HG03457 (cell line): ENCODE results near the gene SNX30.

Experiments used
- ATAC-seq: cut with Tn5 transposase; IDR thresholded peaks from one replicate; pipeline ENCODE4 v1.9.1; 2021; ENCODE audit warnings: moderate number of reproducible peaks; ENCODE audit not compliant: unreplicated experiment

SNX30 gene

DNA sequence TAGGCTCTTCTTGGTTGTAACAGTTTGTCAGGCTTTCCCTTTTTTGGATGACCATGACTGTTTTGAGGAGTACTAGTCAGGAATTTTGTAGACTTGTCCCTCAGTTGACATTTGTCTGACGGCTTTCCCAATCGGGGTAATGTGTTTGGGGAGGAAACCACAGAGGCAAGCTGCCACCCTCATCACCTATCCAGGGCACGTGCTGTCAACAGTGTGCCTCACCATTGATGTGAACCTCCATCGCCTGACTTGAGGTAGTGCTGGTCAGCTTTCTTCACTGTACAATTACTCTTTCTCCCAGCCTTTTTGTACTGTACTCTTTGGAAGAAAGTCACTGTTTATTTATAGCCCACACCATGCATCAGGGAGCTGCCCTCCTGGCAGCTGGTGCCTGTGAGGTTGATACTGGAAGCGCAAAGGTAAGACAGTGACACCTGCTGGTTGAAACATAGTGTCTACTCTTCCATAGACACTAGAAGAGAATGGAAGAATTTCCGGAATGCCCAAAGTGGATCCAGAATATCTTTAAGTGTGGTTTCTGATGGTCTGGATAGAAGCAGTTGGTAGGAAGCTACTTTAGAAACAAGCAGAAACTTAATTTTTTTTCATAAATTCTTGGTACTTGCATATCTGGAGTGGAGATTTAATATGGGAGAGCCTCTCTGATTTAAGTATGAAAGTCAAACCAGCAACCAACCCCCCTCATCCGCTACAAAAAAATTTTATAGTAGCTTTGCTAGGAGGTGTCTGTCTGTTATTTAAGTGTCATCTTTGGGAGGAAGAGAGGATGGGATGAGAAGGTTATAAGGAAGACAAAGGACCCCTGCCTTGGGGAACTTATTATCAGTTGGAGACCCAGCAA lies 69.3 kb downstream of the SNX30 start:
- no peak for ATAC-seq

- no peak for ATAC-seq
Observed at GRCh38 chr9:112820881-112821280, 70.3 kb downstream of the SNX30 start.

- ATAC-seq: no peak
Observed at GRCh38 chr9:112822618-112823017, 72.1 kb downstream of the SNX30 start.

DNA sequence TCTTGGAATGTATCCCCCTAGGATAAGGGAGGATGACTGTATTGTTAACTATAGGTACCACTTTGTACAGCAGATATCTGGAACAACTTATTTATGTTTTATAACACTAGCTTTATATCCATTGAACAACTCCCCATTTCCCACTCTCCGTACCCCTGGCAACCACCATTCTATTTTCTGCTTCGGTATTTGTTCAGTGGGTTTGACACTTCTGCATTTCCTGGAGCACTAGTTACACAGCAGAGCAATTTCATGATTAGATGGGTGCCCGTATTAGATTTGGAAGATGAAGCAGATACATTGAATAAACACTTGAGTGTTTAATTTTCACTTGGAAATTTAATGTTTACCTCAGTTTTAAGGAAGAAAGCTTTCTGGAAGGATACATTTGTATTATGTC lies 72.7 kb downstream of the SNX30 start:
- no peak for ATAC-seq

GRCh38 chr9:112831281-112831851 lies 80.8 kb downstream of the SNX30 start:
- ATAC-seq: no peak

DNA sequence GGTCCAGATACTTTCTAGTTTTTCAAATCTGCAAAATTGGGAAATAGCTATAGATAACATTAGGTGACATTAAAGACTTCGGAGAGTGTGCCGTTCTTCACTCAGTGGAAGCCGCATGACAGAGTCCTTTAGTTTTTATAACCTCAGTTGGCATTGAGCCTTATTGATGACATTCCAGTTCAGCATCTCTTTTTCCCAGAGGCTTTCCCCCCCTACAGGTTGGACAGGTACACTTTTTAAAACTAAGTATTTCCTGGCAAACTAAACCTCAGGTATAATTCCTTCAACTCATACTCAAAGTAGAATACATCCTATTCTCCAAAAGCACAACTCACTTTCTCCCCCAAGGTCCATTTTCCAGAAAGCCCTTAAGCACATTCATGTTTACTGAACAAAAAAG lies 81.4 kb downstream of the SNX30 start:
- no peak for ATAC-seq

DNA sequence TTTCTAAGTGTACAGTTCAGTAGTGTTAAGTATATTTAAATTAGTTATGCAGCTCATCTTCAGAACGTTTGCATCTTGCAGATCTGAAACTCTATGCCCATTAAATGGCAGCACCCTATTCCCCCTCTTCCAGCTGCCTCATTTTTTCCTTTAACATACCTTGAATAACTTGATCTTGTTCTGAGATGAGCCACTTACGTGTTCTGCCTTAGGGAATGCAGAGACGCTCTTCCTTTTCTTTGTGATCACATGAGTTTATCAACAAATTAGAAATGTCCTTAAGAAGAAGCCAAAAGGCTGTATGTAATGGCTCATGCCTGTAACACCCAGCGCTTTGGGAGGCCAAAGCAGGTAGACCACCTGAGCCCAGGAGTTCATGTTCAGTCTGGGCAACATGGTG lies 82.5 kb downstream of the SNX30 start:
- no peak for ATAC-seq

- no peak for ATAC-seq
Observed at GRCh38 chr9:112836394-112836793, 85.8 kb downstream of the SNX30 start.

DNA sequence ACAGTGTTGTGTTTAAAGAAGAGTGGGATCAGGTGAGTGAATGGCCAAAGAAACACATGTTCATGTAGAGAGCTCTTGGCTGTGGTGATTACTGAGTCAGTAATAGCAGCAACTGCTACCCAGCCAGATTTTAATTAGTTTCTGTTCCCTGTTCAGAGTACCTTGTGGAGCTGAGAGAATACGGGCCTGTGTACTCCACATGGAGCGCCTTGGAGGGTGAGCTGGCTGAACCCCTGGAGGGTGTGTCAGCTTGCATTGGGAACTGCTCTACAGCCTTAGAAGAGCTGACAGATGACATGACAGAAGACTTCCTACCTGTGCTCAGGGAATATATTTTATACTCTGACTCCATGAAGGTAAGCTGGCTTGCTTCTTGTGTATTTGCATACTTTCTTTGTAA lies 87.8 kb downstream of the SNX30 start:
- no peak for ATAC-seq

DNA sequence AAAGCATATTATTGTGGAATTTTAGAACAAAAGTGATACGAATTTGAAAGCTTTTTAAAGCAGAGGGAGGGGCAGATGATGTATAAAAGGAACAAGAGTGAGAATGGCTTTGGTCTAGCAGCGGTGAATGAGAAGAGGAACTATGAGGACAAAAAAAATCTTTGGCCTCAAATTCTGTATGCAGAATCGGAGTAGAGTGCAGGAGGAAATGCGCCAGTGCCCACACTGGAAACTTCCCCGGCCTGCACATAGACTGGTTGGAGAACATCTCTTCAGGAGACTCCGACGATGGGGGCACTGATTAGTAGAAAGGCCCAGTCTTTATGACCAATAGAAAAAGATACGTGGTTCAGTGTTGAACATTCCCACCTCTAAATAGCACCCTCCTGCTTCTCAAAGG lies 88.8 kb downstream of the SNX30 start:
- ATAC-seq: no peak

DNA sequence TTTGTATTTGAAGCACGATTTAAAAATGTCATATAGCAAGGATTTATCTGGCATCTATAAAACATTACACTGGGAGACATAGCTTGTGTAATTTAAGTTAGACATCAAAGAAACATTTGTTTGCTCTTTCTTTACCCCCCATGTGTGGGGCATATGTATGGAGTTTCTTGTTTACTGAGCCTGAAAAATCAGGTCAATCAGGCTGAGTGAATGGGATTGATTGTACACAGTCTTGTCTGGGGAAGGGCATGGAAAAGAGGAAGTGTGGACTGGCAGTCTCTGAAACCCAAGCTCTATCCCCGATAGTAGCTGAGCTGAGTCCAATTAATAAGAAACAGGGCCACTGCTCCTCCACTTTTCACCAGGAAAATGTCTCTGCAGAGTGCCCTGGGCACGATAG lies 90.7 kb downstream of the SNX30 start:
- no peak for ATAC-seq

GRCh38 chr9:112842555-112842954 lies 92.0 kb downstream of the SNX30 start:
- no peak for ATAC-seq

GRCh38 chr9:112844771-112845542 lies 94.4 kb downstream of the SNX30 start:
- peak; percentile 72 for ATAC-seq

GRCh38 chr9:112846528-112847488 lies 96.2 kb downstream of the SNX30 start:
- ATAC-seq: no peak

DNA sequence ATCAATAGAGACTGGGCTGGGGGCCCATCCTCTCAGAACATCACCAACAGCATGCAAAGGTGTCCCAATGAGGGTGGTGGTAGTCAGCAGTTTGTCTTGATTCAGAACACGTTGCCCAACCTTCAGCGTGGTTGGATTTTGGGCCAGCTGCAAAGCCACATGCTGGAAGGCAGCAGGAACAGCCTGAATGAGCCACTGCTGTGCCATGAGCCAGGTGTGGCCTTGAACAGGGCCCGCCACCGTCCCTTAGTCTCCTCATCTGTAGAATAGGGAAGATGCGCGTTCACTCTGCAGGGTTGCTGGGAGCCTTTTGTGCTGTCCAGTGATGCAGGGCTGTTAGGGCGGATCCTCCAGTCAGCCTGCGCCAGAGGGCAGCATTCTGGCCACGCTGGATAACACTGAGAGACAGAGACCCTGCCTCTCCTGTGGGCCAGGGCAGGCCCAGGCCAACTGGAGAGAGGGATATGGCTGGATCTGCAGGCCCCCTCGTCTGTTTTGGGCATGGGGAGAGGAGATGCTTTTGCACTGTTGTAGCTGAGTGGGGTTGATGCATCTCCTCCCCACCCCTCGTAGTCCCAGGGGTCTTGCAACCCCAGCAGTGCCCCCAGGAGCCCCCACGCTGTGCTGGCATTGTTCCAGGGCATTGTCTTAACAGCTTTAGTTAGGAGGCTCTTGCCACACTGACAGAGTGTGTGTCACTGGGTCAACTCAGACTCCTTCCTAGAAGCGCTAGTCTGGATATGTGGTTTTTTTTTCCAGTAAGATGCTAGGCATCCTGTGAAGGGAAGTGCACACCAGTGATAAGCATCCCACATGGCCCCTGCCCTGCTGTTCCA lies 98.0 kb downstream of the SNX30 start:
- ATAC-seq: no peak

- ATAC-seq: no peak
Observed at GRCh38 chr9:112849363-112849922, 98.9 kb downstream of the SNX30 start.

DNA sequence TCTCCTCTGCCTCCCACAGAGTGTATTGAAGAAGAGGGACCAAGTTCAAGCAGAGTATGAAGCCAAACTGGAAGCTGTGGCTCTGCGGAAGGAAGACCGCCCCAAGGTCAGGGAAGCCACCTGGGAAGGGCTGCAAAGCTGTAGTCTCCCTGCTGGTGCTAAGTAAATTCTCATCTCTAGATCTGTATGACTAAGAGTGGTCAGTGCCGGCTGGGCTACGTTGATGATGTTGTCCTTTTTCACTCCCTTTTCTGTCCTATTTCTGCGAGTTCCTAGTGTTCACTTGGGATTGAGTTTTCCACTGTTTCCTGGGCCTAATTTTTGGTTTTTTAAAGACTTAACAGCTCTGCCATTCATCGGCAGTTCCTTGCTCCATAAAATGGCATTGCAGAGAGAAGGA lies 100.3 kb downstream of the SNX30 start:
- no peak for ATAC-seq

GRCh38 chr9:112852741-112853504 lies 102.4 kb downstream of the SNX30 start:
- ATAC-seq: no peak
